NOMO-1 treated with dmso at 0.1 percent for 144 hours (cell line): ENCODE results near the gene BCL2.

ENCODE experiments used
- DNase-seq: peaks from one replicate; lab custom pipeline; 2025; ENCODE audit not compliant: unreplicated experiment; lab: John Stamatoyannopoulos, UW

BCL2 gene

GRCh38 chr18:63186520-63187222, 132.9 kb downstream of the BCL2 start:
- peak; percentile 0 for DNase-seq

GRCh38 chr18:63185984-63186383, 133.6 kb downstream of the BCL2 start:
- DNase-seq: no peak

- DNase-seq: no peak
These were observed 135.4 kb downstream of the BCL2 start for GRCh38 chr18:63183952-63184770.

- DNase-seq: no peak
These were observed 136.2 kb downstream of the BCL2 start for GRCh38 chr18:63183378-63183777.

- no peak for DNase-seq
These were observed 136.7 kb downstream of the BCL2 start for GRCh38 chr18:63182861-63183260.

GRCh38 chr18:63182310-63182772, 137.2 kb downstream of the BCL2 start:
- DNase-seq: no peak

GRCh38 chr18:63181706-63182309, 137.8 kb downstream of the BCL2 start:
- no peak for DNase-seq

- DNase-seq: no peak
These were observed 138.6 kb downstream of the BCL2 start for GRCh38 chr18:63180971-63181376.

- no peak for DNase-seq
These were observed 139.2 kb downstream of the BCL2 start for GRCh38 chr18:63180321-63180720.

GRCh38 chr18:63179422-63179821, 140.1 kb downstream of the BCL2 start:
- no peak for DNase-seq

- no peak for DNase-seq
These were observed 140.6 kb downstream of the BCL2 start for GRCh38 chr18:63178971-63179370.

GRCh38 chr18:63177919-63178821, 141.4 kb downstream of the BCL2 start:
- DNase-seq: peak; percentile 2

GRCh38 chr18:63177259-63177658, 142.3 kb downstream of the BCL2 start:
- DNase-seq: no peak

GRCh38 chr18:63175264-63175663, 144.3 kb downstream of the BCL2 start:
- DNase-seq: no peak

- no peak for DNase-seq
These were observed 145.6 kb downstream of the BCL2 start for GRCh38 chr18:63173983-63174382.

- no peak for DNase-seq
These were observed 149.7 kb downstream of the BCL2 start for GRCh38 chr18:63169853-63170252.

GRCh38 chr18:63168287-63168686, 151.3 kb downstream of the BCL2 start:
- no peak for DNase-seq

- no peak for DNase-seq
These were observed 153.4 kb downstream of the BCL2 start for GRCh38 chr18:63166142-63166541.

GRCh38 chr18:63164396-63164795, 155.2 kb downstream of the BCL2 start:
- no peak for DNase-seq

- peak; percentile 72 for DNase-seq
These were observed 157.1 kb downstream of the BCL2 start for GRCh38 chr18:63162271-63163014.
